Liver (tissue), 3 donors: ENCODE results near the gene CEP131.

Experiments
- GABPA ChIP-seq, 2 donors: IDR thresholded peaks in 1 of 2; conservative IDR thresholded peaks in 1 of 2; 2 replicates each; pipeline ENCODE4 v1.6.1; 2016; ENCODE audit warnings: antibody characterized with exemption in 2 of 2, mild to moderate bottlenecking in 1 of 2, moderate library complexity in 1 of 2
- JUND ChIP-seq, 2 donors: IDR thresholded peaks; 2 replicates each; pipeline ENCODE4 v1.6.1; 2016; ENCODE audit warnings: antibody characterized with exemption in 2 of 2
- TF ChIP-seq, protein P1 (sequence below): fragments of 150-350 bp; IDR thresholded peaks from 2 replicates; pipeline ENCODE4 v1.5.1; 2017; ENCODE audit warnings: improper control_type of control experiment, low read depth, low read length; ENCODE audit not compliant: missing input control
- TF ChIP-seq, protein P2 (sequence below): IDR thresholded peaks from 2 replicates; pipeline ENCODE4 v1.6.1; 2016; ENCODE audit warnings: antibody characterized with exemption, mild to moderate bottlenecking
- TF ChIP-seq, protein P3 (sequence below): IDR thresholded peaks from 2 replicates; pipeline ENCODE4 v1.6.1; 2016; ENCODE audit warnings: antibody characterized with exemption
- donor health status: healthy.
- donor health status: healthy.

DNA sequence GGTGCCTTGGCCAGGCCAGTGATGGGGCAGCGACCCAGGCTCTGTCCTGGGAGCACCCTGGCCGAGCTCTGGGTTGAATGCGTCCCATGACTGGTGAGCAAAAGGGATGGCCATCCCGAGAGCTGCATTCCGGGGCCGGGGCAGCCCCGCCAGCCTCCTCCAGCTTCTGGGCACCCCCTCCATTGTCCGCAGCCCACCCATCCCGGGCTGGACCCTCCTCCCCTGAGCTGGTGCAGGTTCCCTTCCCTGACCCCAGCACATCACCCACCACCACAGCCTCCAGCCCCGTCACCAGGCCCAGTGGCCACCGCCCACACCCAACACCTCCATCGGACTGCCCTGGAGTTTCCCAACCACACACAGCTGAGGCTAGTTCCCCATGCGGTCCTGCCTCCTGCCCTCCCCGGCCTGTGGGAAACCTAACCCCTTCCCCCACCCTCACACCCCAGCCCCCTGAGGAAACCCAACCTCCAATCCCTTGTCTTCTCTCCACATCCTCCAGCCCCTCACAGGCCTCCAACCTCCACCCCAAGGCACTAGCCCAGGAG lies 73.7 kb downstream of the CEP131 start:
- TF ChIP-seq JUND (IDR thresholded peaks at IDR 0.05) (no peak), GABPA (IDR thresholded peaks at IDR 0.05 in 1 of 2, conservative IDR thresholded peaks at IDR 0.05 in 1 of 2) (no peak)
- TF ChIP-seq, protein P1, sequence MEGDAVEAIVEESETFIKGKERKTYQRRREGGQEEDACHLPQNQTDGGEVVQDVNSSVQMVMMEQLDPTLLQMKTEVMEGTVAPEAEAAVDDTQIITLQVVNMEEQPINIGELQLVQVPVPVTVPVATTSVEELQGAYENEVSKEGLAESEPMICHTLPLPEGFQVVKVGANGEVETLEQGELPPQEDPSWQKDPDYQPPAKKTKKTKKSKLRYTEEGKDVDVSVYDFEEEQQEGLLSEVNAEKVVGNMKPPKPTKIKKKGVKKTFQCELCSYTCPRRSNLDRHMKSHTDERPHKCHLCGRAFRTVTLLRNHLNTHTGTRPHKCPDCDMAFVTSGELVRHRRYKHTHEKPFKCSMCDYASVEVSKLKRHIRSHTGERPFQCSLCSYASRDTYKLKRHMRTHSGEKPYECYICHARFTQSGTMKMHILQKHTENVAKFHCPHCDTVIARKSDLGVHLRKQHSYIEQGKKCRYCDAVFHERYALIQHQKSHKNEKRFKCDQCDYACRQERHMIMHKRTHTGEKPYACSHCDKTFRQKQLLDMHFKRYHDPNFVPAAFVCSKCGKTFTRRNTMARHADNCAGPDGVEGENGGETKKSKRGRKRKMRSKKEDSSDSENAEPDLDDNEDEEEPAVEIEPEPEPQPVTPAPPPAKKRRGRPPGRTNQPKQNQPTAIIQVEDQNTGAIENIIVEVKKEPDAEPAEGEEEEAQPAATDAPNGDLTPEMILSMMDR: no peak
- TF ChIP-seq, protein P2, sequence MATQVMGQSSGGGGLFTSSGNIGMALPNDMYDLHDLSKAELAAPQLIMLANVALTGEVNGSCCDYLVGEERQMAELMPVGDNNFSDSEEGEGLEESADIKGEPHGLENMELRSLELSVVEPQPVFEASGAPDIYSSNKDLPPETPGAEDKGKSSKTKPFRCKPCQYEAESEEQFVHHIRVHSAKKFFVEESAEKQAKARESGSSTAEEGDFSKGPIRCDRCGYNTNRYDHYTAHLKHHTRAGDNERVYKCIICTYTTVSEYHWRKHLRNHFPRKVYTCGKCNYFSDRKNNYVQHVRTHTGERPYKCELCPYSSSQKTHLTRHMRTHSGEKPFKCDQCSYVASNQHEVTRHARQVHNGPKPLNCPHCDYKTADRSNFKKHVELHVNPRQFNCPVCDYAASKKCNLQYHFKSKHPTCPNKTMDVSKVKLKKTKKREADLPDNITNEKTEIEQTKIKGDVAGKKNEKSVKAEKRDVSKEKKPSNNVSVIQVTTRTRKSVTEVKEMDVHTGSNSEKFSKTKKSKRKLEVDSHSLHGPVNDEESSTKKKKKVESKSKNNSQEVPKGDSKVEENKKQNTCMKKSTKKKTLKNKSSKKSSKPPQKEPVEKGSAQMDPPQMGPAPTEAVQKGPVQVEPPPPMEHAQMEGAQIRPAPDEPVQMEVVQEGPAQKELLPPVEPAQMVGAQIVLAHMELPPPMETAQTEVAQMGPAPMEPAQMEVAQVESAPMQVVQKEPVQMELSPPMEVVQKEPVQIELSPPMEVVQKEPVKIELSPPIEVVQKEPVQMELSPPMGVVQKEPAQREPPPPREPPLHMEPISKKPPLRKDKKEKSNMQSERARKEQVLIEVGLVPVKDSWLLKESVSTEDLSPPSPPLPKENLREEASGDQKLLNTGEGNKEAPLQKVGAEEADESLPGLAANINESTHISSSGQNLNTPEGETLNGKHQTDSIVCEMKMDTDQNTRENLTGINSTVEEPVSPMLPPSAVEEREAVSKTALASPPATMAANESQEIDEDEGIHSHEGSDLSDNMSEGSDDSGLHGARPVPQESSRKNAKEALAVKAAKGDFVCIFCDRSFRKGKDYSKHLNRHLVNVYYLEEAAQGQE: no peak
- TF ChIP-seq, protein P3, sequence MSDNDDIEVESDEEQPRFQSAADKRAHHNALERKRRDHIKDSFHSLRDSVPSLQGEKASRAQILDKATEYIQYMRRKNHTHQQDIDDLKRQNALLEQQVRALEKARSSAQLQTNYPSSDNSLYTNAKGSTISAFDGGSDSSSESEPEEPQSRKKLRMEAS: no peak
